Thymus (tissue), 11 donors: ENCODE results near the gene DOCK9. TPM values are rescaled to one million over a fixed set of nuclear protein-coding genes. Genes with fewer than 3 reads are reported as not detected.
"Not testable (repeated sequence)": the region's sequence is repeated elsewhere in the genome, so short reads cannot be mapped to it uniquely, and the experiment has no call there.

Source experiments
- DNase-seq, 9 donors: peaks; one replicate each; pipeline ENCODE4 v3.0.0-alpha.2; 2013; ENCODE audit warnings: low spot score in 9 of 9, low read depth in 6 of 9, missing footprints in 1 of 9
- H3K27ac ChIP-seq, 2 donors: one replicate each; pipeline ENCODE4 v1.5.1; 2013; ENCODE audit warnings: control low read depth in 1 of 2, low read depth in 1 of 2, low read length in 1 of 2, mild to moderate bottlenecking in 1 of 2, moderate library complexity in 1 of 2
- H3K27me3 ChIP-seq, 2 donors: one replicate each; pipeline ENCODE4 v1.5.1; 2013; ENCODE audit warnings: low read length in 1 of 2; ENCODE audit not compliant: control insufficient read depth in 2 of 2, insufficient read depth in 1 of 2
- H3K36me3 ChIP-seq, 2 donors: one replicate each; pipeline ENCODE4 v1.5.1; 2013; ENCODE audit warnings: low read length in 1 of 2, mild to moderate bottlenecking in 1 of 2, moderate library complexity in 1 of 2; ENCODE audit not compliant: control insufficient read depth in 2 of 2, insufficient read depth in 2 of 2
- H3K4me1 ChIP-seq, 2 donors: one replicate each; pipeline ENCODE4 v1.5.1; 2013; ENCODE audit warnings: low read length in 2 of 2; ENCODE audit not compliant: control insufficient read depth in 2 of 2, insufficient read depth in 2 of 2
- H3K4me3 ChIP-seq, 2 donors: one replicate each; pipeline ENCODE4 v1.5.1; 2013; ENCODE audit warnings: low read length in 2 of 2, control low read depth in 1 of 2, mild to moderate bottlenecking in 1 of 2
- H3K9me3 ChIP-seq, 2 donors: one replicate each; pipeline ENCODE4 v1.5.1; 2013; ENCODE audit warnings: low read length in 1 of 2, mild to moderate bottlenecking in 1 of 2; ENCODE audit not compliant: control insufficient read depth in 2 of 2, insufficient read depth in 1 of 2
- WGBS: extraction: QIAGEN DNeasy Blood & Tissue Kit; methylation state at CpG from one replicate; pipeline ENCODE4 v1.1.7; 2013; 5-methylcytosine and 5-hydroxymethylcytosine counted together
- polyA plus RNA-seq: library from polyadenylated mRNA; stranded (reverse); fragments of 200-250 nt; gene quantifications from one replicate; pipeline ENCODE4 v1.2.3, GENCODE V29; 2013
- total RNA-seq: library from RNA; stranded (reverse); fragments of 120-200 nt; gene quantifications from one replicate; pipeline ENCODE4 v1.2.4, GENCODE V29; 2013
- donor health status: healthy.

The DOCK9 gene
- total and polyA plus RNA-seq, 2 donors, result 34.0 to 37.9 TPM

- Histone ChIP-seq H3K4me3 (no peak overlapping the region), H3K36me3 (peaks cover 0 to 12% of the 10 kb centered on the region in 2 donors), H3K27ac (peak overlapping the region in 1 of 2 donors; percentile 55), H3K9me3 (no peaks in the 10 kb centered on the region), H3K27me3 (no peaks in the 10 kb centered on the region), H3K4me1 (peaks cover 5 to 6% of the 10 kb centered on the region in 2 donors)
- DNase-seq, result peak in 4 of 9 donors; percentile 32 to 69 (median 46)
- WGBS, result 20% methylated on average over 2 of the region's 2 CpGs
These were observed 67.3 kb downstream of the DOCK9 start for GRCh38 chr13:98910501-98910951.

GRCh38 chr13:98909016-98909415 lies 68.8 kb downstream of the DOCK9 start:
- Histone ChIP-seq H3K27ac (no peak overlapping the region), H3K36me3 (peaks cover 0 to 8% of the 10 kb centered on the region in 2 donors)
- no peak for DNase-seq

GRCh38 chr13:98906746-98907502 lies 70.9 kb downstream of the DOCK9 start:
- H3K36me3 ChIP-seq, result peaks cover 7 to 16% of the 10 kb centered on the region in 2 donors
- 97% methylated on average over 8 of the region's 8 CpGs for WGBS

More at GRCh38 chr13:98909016-98909415, 68.8 kb downstream of the DOCK9 start:
- Histone ChIP-seq H3K9me3 (no peaks in the 10 kb centered on the region), H3K4me3 (no peak overlapping the region), H3K27me3 (no peaks in the 10 kb centered on the region), H3K4me1 (peaks cover 5 to 6% of the 10 kb centered on the region in 2 donors)
- WGBS, result 99% methylated on average over 3 of the region's 3 CpGs

GRCh38 chr13:98905199-98905598 lies 72.7 kb downstream of the DOCK9 start:
- no peak for DNase-seq
- no peak overlapping the region for H3K27ac ChIP-seq
- peaks cover 11 to 30% of the 10 kb centered on the region in 2 donors for H3K36me3 ChIP-seq
- H3K9me3 ChIP-seq, result no peaks in the 10 kb centered on the region
- H3K4me3 ChIP-seq, result no peak overlapping the region
- H3K4me1 ChIP-seq, result no peaks in the 10 kb centered on the region
- no peaks in the 10 kb centered on the region for H3K27me3 ChIP-seq
- WGBS, result 71% methylated on average over 2 of the region's 2 CpGs

More at GRCh38 chr13:98906746-98907502, 70.9 kb downstream of the DOCK9 start:
- Histone ChIP-seq H3K27ac (no peak overlapping the region), H3K9me3 (no peaks in the 10 kb centered on the region), H3K4me1 (peaks cover 5 to 6% of the 10 kb centered on the region in 2 donors), H3K4me3 (no peak overlapping the region), H3K27me3 (no peaks in the 10 kb centered on the region)
- DNase-seq, result no peak

- Histone ChIP-seq H3K36me3 (peaks cover 24 to 43% of the 10 kb centered on the region in 2 donors), H3K4me3 (no peak overlapping the region), H3K9me3 (no peaks in the 10 kb centered on the region), H3K4me1 (no peaks in the 10 kb centered on the region), H3K27ac (no peak overlapping the region), H3K27me3 (no peaks in the 10 kb centered on the region)
- 95% methylated on average over 2 of the region's 2 CpGs for WGBS
- no peak for DNase-seq
These were observed 77.4 kb downstream of the DOCK9 start for GRCh38 chr13:98900442-98900841.

- DNase-seq, result no peak
- Histone ChIP-seq H3K27ac (no peak overlapping the region), H3K9me3 (no peaks in the 10 kb centered on the region), H3K27me3 (no peaks in the 10 kb centered on the region), H3K36me3 (peaks cover 26 to 45% of the 10 kb centered on the region in 2 donors), H3K4me1 (no peaks in the 10 kb centered on the region), H3K4me3 (no peak overlapping the region)
- WGBS, result 100% methylated on average over 1 of the region's 1 CpG
These were observed 80.2 kb downstream of the DOCK9 start for GRCh38 chr13:98897706-98898105.

- Histone ChIP-seq H3K4me3 (no peak overlapping the region), H3K27ac (no peak overlapping the region), H3K4me1 (no peaks in the 10 kb centered on the region), H3K36me3 (peaks cover 19 to 37% of the 10 kb centered on the region in 2 donors), H3K27me3 (no peaks in the 10 kb centered on the region), H3K9me3 (no peaks in the 10 kb centered on the region)
- 88% methylated on average over 2 of the region's 2 CpGs for WGBS
- DNase-seq, result no peak
These were observed 81.1 kb downstream of the DOCK9 start for GRCh38 chr13:98896868-98897144.

- Histone ChIP-seq H3K36me3 (peaks cover 19 to 35% of the 10 kb centered on the region in 2 donors), H3K4me3 (no peak overlapping the region), H3K27me3 (no peaks in the 10 kb centered on the region), H3K9me3 (no peaks in the 10 kb centered on the region), H3K27ac (no peak overlapping the region), H3K4me1 (no peaks in the 10 kb centered on the region)
- no peak for DNase-seq
- WGBS, result 98% methylated on average over 9 of the region's 9 CpGs
These were observed 81.6 kb downstream of the DOCK9 start for GRCh38 chr13:98896083-98896867.

- H3K36me3 ChIP-seq, result peaks cover 15 to 24% of the 10 kb centered on the region in 2 donors
- 97% methylated on average over 8 of the region's 8 CpGs for WGBS
These were observed 83.0 kb downstream of the DOCK9 start for GRCh38 chr13:98894814-98895213.

More at GRCh38 chr13:98894814-98895213, 83.0 kb downstream of the DOCK9 start:
- not testable (repeated sequence) for H3K4me3 ChIP-seq, H3K27ac ChIP-seq, H3K9me3 ChIP-seq, H3K27me3 ChIP-seq, H3K4me1 ChIP-seq, DNase-seq
